ENCODE data around the gene MAIP1. TPM values are rescaled to one million over a fixed set of nuclear protein-coding genes. Genes with fewer than 3 reads are reported as not detected.

MAIP1 gene
- total and polyA plus RNA-seq, 2 donors (not counting 3 experiments of a cell fraction or from before 2014, with no cell fraction given) = 12.0 to 17.7 TPM

DNA sequence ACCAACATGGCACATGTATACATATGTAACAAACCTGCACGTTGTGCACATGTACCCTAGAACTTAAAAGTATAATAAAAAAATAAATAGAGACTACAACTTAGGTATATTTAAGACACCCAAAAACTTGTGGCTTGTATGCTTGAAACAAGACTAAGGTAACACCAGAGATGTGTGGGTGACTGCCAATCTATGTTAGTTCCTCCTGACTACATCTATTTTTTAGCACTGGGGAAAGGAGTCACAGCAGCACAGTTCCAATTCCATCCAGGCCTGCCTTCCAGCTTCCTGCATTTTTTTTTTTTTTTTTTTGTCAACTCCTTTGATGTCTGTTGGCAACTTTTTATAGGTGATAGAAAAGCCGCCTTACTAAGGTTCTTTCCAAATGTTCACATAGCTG, 26.1 kb upstream of the MAIP1 start:
- Histone ChIP-seq H3K9me3 (replicated peaks; ENCODE audit: control insufficient read depth, insufficient read depth, low read length) (no peaks in the 10 kb centered on the region), H3K4me2 (ENCODE audit: insufficient read depth, low read length) (no peak overlapping the region), H3K79me2 (ENCODE audit: control insufficient read depth, insufficient read depth, low read length) (peaks cover 17% of the 10 kb centered on the region), H3K9me1 (replicated peaks; ENCODE audit: control insufficient read depth, extremely low read depth, insufficient read depth, low read length) (no peaks in the 10 kb centered on the region), H3K4me1 (ENCODE audit: control insufficient read depth, extremely low read depth, insufficient read depth, low read length) (peaks cover 4% of the 10 kb centered on the region), H3K27ac (ENCODE audit: insufficient read depth, low read depth, low read length) (no peak overlapping the region), H3K4me3 (replicated peaks in 1 of 3; ENCODE audit: insufficient read depth in 1 of 3, low read depth in 1 of 3, low read length in 3 of 3) (no peak overlapping the region), H3K9ac (replicated peaks; ENCODE audit: extremely low read depth, insufficient read depth, low read length) (no peak overlapping the region), H2AFZ (ENCODE audit: low read depth, low read length) (no peak overlapping the region), H4K20me1 (replicated peaks; ENCODE audit: control insufficient read depth, extremely low read depth, insufficient read depth, low read length) (peaks cover 2% of the 10 kb centered on the region), H3K27me3 (ENCODE audit: control insufficient read depth in 2 of 2, insufficient read depth in 2 of 2, low read length in 2 of 2) (no peaks in the 10 kb centered on the region), H3K36me3 (ENCODE audit: control insufficient read depth in 2 of 2, extremely low read depth in 1 of 2, insufficient read depth in 2 of 2, low read length in 2 of 2) (peaks cover 6 to 15% of the 10 kb centered on the region in 2 experiments)
- no TSS peak for BruUV-seq (replicated peaks)
- CTCF ChIA-PET = interaction anchor here (0.6 kb wide), 1 partner anchor 23 kb away, joined by 4 read pairs; no protein-coding TSS in a partner anchor
- DNase-seq (ENCODE audit: low read depth, low spot score) (no peak), FAIRE-seq (no peak)
- dilution Hi-C loops (cut with MboI; ENCODE audit: extremely low pct_ligation_motif_present, low sequenced_read_pairs) = no loop called here
- TF ChIP-seq MYC (IDR thresholded peaks at IDR 0.05; ENCODE audit: low read depth, low read length) (no peak), POLR2A (IDR thresholded peaks at IDR 0.05; ENCODE audit: low read depth, low read length) (no peak), POLR2AphosphoS5 (IDR thresholded peaks at IDR 0.05; ENCODE audit: insufficient read depth, low read depth, low read length) (no peak), JUN (IDR thresholded peaks at IDR 0.05; ENCODE audit: borderline replicate concordance, insufficient read depth, insufficient read length, low read depth) (no peak), EZH2 (IDR thresholded peaks at IDR 0.05; ENCODE audit: borderline replicate concordance, low read depth, low read length, severe bottlenecking) (no peak), GATA2 (IDR thresholded peaks at IDR 0.05; ENCODE audit: insufficient read depth, insufficient read length, low read depth, low read length) (no peak)
- TF ChIP-seq, protein P1, sequence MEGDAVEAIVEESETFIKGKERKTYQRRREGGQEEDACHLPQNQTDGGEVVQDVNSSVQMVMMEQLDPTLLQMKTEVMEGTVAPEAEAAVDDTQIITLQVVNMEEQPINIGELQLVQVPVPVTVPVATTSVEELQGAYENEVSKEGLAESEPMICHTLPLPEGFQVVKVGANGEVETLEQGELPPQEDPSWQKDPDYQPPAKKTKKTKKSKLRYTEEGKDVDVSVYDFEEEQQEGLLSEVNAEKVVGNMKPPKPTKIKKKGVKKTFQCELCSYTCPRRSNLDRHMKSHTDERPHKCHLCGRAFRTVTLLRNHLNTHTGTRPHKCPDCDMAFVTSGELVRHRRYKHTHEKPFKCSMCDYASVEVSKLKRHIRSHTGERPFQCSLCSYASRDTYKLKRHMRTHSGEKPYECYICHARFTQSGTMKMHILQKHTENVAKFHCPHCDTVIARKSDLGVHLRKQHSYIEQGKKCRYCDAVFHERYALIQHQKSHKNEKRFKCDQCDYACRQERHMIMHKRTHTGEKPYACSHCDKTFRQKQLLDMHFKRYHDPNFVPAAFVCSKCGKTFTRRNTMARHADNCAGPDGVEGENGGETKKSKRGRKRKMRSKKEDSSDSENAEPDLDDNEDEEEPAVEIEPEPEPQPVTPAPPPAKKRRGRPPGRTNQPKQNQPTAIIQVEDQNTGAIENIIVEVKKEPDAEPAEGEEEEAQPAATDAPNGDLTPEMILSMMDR (IDR thresholded peaks at IDR 0.05; ENCODE audit: extremely low read depth in 1 of 2, insufficient read depth in 1 of 2, low read depth in 1 of 2, low read length in 2 of 2) = no peak
- TF ChIP-seq, protein P2, sequence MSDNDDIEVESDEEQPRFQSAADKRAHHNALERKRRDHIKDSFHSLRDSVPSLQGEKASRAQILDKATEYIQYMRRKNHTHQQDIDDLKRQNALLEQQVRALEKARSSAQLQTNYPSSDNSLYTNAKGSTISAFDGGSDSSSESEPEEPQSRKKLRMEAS (IDR thresholded peaks at IDR 0.05; ENCODE audit: insufficient read depth, insufficient read length) = no peak
- intact Hi-C loops (cut with micrococcal nuclease) = no loop called here
- POLR2A ChIA-PET = no interaction called here

Measured in endothelial cell of umbilical vein (primary cell).